ENCODE results near the gene SDK2. TPM values are rescaled to one million over a fixed set of nuclear protein-coding genes. Genes with fewer than 3 reads are reported as not detected.

The SDK2 gene
- total RNA-seq, 1 donor from 2014 or later: 31.2 TPM

DNA sequence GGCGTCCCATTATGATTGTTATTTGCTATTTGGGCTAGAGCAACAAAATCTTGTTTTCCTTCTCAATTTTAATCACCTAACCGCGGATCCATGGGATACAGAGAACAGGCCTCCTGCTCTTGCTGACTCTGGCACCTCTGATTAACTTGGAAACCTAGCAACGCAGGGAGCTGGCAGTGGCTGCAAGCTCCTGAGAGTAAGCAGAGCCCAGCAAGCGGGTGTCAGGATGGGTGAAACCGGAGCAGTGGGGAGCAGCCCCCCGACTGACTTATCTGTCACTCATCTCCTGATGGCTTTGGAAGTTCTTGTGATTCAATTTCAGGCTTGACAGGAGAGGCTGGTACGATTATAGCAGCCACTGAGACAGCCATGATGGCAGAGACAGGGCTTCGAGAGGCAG is 286.9 kb downstream of the SDK2 start:
- DNase-seq (ENCODE audit: low read depth, low spot score): no peak
- H3K27me3 Mint-ChIP-seq (ENCODE audit: low read depth): peaks cover 4% of the 10 kb centered on the region
- TF ChIP-seq, protein P1, sequence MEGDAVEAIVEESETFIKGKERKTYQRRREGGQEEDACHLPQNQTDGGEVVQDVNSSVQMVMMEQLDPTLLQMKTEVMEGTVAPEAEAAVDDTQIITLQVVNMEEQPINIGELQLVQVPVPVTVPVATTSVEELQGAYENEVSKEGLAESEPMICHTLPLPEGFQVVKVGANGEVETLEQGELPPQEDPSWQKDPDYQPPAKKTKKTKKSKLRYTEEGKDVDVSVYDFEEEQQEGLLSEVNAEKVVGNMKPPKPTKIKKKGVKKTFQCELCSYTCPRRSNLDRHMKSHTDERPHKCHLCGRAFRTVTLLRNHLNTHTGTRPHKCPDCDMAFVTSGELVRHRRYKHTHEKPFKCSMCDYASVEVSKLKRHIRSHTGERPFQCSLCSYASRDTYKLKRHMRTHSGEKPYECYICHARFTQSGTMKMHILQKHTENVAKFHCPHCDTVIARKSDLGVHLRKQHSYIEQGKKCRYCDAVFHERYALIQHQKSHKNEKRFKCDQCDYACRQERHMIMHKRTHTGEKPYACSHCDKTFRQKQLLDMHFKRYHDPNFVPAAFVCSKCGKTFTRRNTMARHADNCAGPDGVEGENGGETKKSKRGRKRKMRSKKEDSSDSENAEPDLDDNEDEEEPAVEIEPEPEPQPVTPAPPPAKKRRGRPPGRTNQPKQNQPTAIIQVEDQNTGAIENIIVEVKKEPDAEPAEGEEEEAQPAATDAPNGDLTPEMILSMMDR (conservative IDR thresholded peaks at IDR 0.05): no peak
- H3K4me3 Mint-ChIP-seq: no peak overlapping the region
- peaks cover 30% of the 10 kb centered on the region for H3K4me1 Mint-ChIP-seq
- H3K36me3 Mint-ChIP-seq (ENCODE audit: low read depth): peaks cover 7% of the 10 kb centered on the region
- no peaks in the 10 kb centered on the region for H3K9me3 Mint-ChIP-seq
- H3K27ac Mint-ChIP-seq (ENCODE audit: unreplicated experiment): peak overlapping the region; percentile 63

DNA sequence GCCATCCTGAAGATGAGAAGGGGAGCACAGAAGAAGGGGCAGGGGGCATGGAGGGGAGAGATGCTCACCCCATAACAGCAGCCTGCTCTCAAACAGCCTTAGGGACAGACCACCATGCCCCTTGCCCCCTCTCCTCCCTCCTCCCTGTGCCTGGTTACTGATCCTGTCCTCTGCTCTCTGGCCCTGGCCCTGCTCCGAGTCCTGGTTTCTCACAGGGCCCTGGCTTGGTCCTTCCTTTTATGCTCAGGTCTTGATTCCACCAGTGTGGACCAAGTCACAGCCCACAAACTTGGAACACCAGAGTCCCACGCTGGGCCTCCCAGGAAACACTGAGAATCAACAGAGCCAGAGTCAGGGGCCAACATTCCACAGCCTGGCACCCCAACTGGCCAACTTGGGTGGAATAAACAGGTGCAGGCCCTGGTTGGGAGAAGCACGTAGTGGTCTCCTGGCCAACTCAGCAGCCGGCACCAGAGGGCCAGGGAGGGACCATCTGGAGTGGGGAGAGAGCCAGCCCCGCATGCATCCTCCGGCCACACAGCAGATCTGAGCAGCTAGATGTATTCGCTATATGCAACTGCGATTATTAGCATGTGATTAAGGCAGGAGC is 287.6 kb downstream of the SDK2 start:
- TF ChIP-seq, protein P1 (conservative IDR thresholded peaks at IDR 0.05): no peak
- Mint-ChIP-seq H3K27me3 (ENCODE audit: low read depth) (peaks cover 4% of the 10 kb centered on the region), H3K4me3 (no peak overlapping the region), H3K9me3 (no peaks in the 10 kb centered on the region), H3K27ac (ENCODE audit: unreplicated experiment) (no peak overlapping the region), H3K4me1 (peaks cover 27% of the 10 kb centered on the region), H3K36me3 (ENCODE audit: low read depth) (peaks cover 7% of the 10 kb centered on the region)
- no peak for DNase-seq (ENCODE audit: low read depth, low spot score)

DNA sequence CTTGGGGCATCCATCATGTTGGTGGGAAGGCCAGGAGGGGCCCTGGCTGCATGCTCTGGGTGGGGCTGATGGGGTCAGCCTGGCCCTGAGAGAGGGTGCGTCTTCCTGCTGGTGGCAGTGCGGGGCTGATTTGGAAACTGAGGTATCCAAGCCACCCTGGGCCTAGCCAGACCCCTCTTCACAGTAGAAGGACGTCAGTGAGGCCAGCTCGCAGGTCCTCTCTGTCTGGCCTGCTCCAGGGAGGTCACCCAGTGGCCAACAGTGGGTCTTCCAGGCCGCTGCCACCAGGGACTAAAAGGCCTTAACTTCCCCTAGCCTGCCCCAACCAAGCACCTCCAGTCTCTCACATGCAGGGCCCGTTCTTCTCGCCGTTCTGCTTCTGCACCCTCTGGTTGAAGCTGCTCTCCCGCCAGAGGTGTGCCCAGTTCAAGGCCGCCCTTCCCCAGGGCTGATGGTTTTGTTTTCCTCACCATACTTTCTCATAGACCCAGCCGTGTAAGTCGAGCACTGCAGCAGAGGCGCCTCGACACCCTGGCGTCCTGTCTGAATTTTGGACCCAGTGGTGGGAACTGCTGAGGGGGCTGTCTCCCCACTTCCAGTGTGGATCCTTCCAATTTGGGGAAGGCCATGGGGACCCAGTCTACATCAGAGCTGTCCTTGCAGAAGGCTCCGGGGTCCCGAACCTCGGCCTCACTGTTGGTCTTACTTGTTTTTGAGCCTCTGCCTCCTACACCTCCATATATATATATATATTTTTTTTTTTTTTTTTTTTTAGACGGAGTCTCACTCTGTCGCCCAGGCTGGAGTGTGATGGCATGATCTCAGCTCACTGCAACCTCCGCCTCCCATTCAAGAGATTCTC is 289.6 kb downstream of the SDK2 start:
- DNase-seq (ENCODE audit: low read depth, low spot score): no peak
- Mint-ChIP-seq H3K36me3 (ENCODE audit: low read depth) (peaks cover 7% of the 10 kb centered on the region), H3K4me1 (peaks cover 11% of the 10 kb centered on the region), H3K9me3 (no peaks in the 10 kb centered on the region), H3K4me3 (no peak overlapping the region), H3K27ac (ENCODE audit: unreplicated experiment) (no peak overlapping the region), H3K27me3 (ENCODE audit: low read depth) (no peaks in the 10 kb centered on the region)
- TF ChIP-seq, protein P1 (conservative IDR thresholded peaks at IDR 0.05): no peak

DNA sequence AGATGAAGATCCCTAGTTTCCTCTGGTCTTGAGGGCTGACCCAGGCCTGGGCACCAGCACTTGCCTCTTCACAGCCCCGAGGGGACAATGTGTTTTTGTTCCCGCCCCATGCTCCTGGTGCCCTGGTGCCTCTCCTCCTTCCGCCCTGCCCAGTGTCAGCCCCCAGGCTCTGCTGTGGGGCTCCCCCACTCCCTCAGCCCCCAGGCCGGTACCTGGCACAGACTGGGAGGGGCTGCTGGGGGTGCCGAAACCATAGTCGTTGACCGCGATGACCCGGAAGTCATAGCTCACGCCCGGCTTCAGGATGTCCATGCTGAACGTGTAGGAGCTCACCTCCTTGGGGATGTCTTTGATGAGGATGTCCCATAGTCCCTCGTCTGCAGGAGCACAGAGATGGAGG is 292.0 kb downstream of the SDK2 start:
- no peak for DNase-seq (ENCODE audit: low read depth, low spot score)
- Mint-ChIP-seq H3K4me1 (peaks cover 29% of the 10 kb centered on the region), H3K27me3 (ENCODE audit: low read depth) (no peaks in the 10 kb centered on the region), H3K9me3 (no peaks in the 10 kb centered on the region), H3K4me3 (no peak overlapping the region), H3K36me3 (ENCODE audit: low read depth) (peaks cover 7% of the 10 kb centered on the region), H3K27ac (ENCODE audit: unreplicated experiment) (no peak overlapping the region)
- TF ChIP-seq, protein P1 (conservative IDR thresholded peaks at IDR 0.05): no peak

DNA sequence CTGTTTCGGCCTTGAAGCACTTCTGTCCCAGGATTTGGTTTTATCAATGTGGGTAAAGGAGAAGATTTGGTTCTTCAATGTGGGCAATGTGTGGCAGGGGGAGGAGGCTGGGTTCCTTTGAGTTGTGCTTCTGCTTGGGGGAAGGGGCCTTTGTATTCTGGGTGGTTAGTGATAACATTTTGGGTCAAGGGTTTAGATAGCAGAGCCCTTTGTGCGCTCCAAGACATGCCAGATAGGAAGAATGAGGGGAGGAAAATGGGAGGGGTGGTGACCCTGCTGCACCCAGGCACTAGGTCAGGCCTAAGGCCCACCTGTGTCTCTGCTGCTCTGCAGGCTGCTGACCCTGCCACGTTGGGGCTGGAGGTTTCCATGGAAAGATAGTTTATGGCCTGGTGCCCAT is 292.5 kb downstream of the SDK2 start:
- TF ChIP-seq, protein P1 (conservative IDR thresholded peaks at IDR 0.05): no peak
- Mint-ChIP-seq H3K27me3 (ENCODE audit: low read depth) (no peaks in the 10 kb centered on the region), H3K4me3 (no peak overlapping the region), H3K27ac (ENCODE audit: unreplicated experiment) (peak overlapping the region; percentile 48), H3K9me3 (no peaks in the 10 kb centered on the region), H3K4me1 (peaks cover 29% of the 10 kb centered on the region), H3K36me3 (ENCODE audit: low read depth) (peaks cover 7% of the 10 kb centered on the region)
- no peak for DNase-seq (ENCODE audit: low read depth, low spot score)
